B cell (primary cell): ENCODE data around the gene FAM13C.

Source experiments
- EZH2 ChIP-seq: IDR thresholded peaks from 2 replicates; pipeline ENCODE4 v1.6.1; 2012; ENCODE audit warnings: borderline replicate concordance, low read depth, mild to moderate bottlenecking, moderate library complexity, low read length; ENCODE audit not compliant: insufficient read depth, poor library complexity, severe bottlenecking
- TF ChIP-seq, protein P1 (sequence below): fragments of 200-600 bp; IDR thresholded peaks from one replicate; pipeline ENCODE4 v1.8.0; 2022; ENCODE audit warnings: antibody characterized with exemption, mild to moderate bottlenecking

DNA sequence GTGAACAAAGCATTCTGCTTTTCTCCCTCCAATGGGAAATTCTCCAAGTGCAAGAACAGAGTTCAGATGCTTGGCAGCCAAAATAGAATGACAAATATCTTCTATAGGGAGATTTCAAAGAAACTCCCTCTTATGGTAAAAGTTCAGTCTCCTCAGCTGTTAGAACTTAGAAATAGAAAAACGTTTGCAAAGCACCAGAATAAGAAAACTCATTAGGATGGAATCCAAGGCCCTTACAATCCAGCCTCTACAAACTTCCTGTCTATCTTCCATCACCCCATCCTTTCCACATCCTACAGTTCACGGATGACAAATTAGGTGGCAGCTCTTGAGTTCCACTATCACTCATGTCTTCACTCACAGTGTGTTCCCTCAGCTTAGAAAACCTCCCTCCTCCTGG, 25.7 kb downstream of the FAM13C start:
- TF ChIP-seq, protein P1, sequence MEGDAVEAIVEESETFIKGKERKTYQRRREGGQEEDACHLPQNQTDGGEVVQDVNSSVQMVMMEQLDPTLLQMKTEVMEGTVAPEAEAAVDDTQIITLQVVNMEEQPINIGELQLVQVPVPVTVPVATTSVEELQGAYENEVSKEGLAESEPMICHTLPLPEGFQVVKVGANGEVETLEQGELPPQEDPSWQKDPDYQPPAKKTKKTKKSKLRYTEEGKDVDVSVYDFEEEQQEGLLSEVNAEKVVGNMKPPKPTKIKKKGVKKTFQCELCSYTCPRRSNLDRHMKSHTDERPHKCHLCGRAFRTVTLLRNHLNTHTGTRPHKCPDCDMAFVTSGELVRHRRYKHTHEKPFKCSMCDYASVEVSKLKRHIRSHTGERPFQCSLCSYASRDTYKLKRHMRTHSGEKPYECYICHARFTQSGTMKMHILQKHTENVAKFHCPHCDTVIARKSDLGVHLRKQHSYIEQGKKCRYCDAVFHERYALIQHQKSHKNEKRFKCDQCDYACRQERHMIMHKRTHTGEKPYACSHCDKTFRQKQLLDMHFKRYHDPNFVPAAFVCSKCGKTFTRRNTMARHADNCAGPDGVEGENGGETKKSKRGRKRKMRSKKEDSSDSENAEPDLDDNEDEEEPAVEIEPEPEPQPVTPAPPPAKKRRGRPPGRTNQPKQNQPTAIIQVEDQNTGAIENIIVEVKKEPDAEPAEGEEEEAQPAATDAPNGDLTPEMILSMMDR: no peak
- TF ChIP-seq EZH2: no peak
